ENCODE results near the gene RHOD.

DNA sequence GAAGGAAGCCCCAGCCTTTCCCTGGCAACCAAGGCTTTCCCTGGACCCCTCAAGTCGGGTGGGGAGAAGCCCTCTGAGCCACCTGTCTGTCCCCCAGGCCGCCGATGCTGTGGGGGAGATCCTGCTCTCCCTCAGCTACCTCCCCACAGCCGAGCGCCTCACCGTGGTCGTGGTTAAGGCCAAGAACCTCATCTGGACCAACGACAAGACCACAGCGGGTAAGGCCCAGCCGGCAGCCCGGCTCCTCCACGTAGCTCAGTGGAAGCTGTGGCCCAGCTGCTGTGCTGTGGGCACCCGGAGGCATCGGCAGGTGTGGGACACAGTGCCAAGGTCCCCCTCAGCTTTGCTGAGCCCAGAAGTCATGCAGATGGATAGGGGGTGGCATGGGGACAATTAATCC, 12.2 kb upstream of the RHOD start:
- TF ChIP-seq, protein P1, sequence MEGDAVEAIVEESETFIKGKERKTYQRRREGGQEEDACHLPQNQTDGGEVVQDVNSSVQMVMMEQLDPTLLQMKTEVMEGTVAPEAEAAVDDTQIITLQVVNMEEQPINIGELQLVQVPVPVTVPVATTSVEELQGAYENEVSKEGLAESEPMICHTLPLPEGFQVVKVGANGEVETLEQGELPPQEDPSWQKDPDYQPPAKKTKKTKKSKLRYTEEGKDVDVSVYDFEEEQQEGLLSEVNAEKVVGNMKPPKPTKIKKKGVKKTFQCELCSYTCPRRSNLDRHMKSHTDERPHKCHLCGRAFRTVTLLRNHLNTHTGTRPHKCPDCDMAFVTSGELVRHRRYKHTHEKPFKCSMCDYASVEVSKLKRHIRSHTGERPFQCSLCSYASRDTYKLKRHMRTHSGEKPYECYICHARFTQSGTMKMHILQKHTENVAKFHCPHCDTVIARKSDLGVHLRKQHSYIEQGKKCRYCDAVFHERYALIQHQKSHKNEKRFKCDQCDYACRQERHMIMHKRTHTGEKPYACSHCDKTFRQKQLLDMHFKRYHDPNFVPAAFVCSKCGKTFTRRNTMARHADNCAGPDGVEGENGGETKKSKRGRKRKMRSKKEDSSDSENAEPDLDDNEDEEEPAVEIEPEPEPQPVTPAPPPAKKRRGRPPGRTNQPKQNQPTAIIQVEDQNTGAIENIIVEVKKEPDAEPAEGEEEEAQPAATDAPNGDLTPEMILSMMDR (IDR thresholded peaks at IDR 0.05), result no peak
- no peak for TF ChIP-seq POLR2A (IDR thresholded peaks at IDR 0.05)
